ENCODE data around the gene CAPN9. TPM values are rescaled to one million over a fixed set of nuclear protein-coding genes. Genes with fewer than 3 reads are reported as not detected.

Gene CAPN9
- total and polyA plus RNA-seq, 2 experiments from 2014 or later = 0.98 to 3.7 TPM

- H3K4me1 ChIP-seq (ENCODE audit: insufficient read depth) = peaks cover 18% of the 10 kb centered on the region
- H4K20me1 ChIP-seq (ENCODE audit: insufficient read depth, poor library complexity, severe bottlenecking) = no peaks in the 10 kb centered on the region
- H3K9me2 ChIP-seq (replicated peaks; ENCODE audit: insufficient read depth) = no peaks in the 10 kb centered on the region
- TF ChIP-seq EZH2 (IDR thresholded peaks at IDR 0.05; ENCODE audit: borderline replicate concordance) = no peak
- no peak for TF ChIP-seq EZH2phosphoT487 (IDR thresholded peaks at IDR 0.05; ENCODE audit: low read depth, severe bottlenecking, unreplicated experiment)
- TF ChIP-seq, protein P1, sequence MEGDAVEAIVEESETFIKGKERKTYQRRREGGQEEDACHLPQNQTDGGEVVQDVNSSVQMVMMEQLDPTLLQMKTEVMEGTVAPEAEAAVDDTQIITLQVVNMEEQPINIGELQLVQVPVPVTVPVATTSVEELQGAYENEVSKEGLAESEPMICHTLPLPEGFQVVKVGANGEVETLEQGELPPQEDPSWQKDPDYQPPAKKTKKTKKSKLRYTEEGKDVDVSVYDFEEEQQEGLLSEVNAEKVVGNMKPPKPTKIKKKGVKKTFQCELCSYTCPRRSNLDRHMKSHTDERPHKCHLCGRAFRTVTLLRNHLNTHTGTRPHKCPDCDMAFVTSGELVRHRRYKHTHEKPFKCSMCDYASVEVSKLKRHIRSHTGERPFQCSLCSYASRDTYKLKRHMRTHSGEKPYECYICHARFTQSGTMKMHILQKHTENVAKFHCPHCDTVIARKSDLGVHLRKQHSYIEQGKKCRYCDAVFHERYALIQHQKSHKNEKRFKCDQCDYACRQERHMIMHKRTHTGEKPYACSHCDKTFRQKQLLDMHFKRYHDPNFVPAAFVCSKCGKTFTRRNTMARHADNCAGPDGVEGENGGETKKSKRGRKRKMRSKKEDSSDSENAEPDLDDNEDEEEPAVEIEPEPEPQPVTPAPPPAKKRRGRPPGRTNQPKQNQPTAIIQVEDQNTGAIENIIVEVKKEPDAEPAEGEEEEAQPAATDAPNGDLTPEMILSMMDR (IDR thresholded peaks at IDR 0.05; ENCODE audit: poor library complexity) = no peak
- H3K27me3 ChIP-seq = no peaks in the 10 kb centered on the region
- H2AFZ ChIP-seq = no peak overlapping the region
- H3K27ac ChIP-seq = no peak overlapping the region
- no peaks in the 10 kb centered on the region for H3K9me3 ChIP-seq (ENCODE audit: low read depth)
- no peaks in the 10 kb centered on the region for H3K36me3 ChIP-seq (replicated peaks; ENCODE audit: insufficient read depth, low read depth)
- 91% methylated on average over 18 of the region's 18 CpGs for WGBS (ENCODE audit: low lambda C conversion rate, missing lambda C conversion rate)
- no peak for DNase-seq (ENCODE audit: low spot score)
- no peaks in the 10 kb centered on the region for H3K79me2 ChIP-seq
- no peak overlapping the region for H3K4me3 ChIP-seq
- no peak overlapping the region for H3K4me2 ChIP-seq
These were observed 41.7 kb upstream of the CAPN9 start for GRCh38 chr1:230705289-230706019.

DNA sequence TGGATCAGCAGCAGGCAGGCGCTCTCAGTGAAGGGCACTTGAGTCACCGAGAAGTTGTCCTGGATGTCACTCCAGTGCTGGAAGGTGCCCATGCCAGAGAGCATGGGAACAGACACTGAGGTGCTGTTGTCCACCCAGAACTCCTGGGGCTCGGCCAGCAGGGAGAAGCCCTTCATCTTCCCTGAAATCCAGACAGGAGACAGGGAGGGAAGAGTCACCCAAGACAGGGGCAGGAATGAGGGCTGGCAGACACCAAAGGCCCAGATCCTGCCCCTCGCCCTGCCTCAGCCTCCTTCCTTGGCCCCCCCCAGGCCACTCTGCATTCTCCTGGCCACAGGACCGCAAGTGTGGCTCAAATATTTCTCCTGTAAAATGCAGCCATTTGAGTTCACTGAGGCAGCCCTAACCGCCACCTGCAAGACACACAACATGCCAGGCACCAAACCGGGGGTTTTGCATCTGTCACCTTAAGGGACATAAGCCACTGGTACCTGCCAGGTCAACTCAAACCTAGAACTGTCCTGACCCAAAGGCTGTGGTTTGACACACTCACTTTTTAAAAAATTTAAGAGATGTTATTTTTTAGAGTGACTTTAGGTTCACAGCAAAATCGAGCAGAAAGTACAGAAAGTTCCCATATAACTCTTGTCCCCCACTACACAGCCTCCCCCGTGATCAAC is 41.0 kb upstream of the CAPN9 start:
- H4K20me1 ChIP-seq (ENCODE audit: insufficient read depth, poor library complexity, severe bottlenecking) = no peaks in the 10 kb centered on the region
- no peaks in the 10 kb centered on the region for H3K9me3 ChIP-seq (ENCODE audit: low read depth)
- H3K4me3 ChIP-seq = no peak overlapping the region
- H2AFZ ChIP-seq = no peak overlapping the region
- H3K79me2 ChIP-seq = no peaks in the 10 kb centered on the region
- TF ChIP-seq EZH2phosphoT487 (IDR thresholded peaks at IDR 0.05; ENCODE audit: low read depth, severe bottlenecking, unreplicated experiment) (no peak), EZH2 (IDR thresholded peaks at IDR 0.05; ENCODE audit: borderline replicate concordance) (no peak)
- TF ChIP-seq, protein P1 (IDR thresholded peaks at IDR 0.05; ENCODE audit: poor library complexity) = no peak
- no peak for DNase-seq (ENCODE audit: low spot score)
- no peaks in the 10 kb centered on the region for H3K27me3 ChIP-seq
- H3K9me2 ChIP-seq (replicated peaks; ENCODE audit: insufficient read depth) = no peaks in the 10 kb centered on the region
- H3K27ac ChIP-seq = no peak overlapping the region
- 94% methylated on average over 9 of the region's 9 CpGs for WGBS (ENCODE audit: low lambda C conversion rate, missing lambda C conversion rate)
- H3K4me1 ChIP-seq (ENCODE audit: insufficient read depth) = peaks cover 18% of the 10 kb centered on the region
- no peaks in the 10 kb centered on the region for H3K36me3 ChIP-seq (replicated peaks; ENCODE audit: insufficient read depth, low read depth)
- H3K4me2 ChIP-seq = no peak overlapping the region

DNA sequence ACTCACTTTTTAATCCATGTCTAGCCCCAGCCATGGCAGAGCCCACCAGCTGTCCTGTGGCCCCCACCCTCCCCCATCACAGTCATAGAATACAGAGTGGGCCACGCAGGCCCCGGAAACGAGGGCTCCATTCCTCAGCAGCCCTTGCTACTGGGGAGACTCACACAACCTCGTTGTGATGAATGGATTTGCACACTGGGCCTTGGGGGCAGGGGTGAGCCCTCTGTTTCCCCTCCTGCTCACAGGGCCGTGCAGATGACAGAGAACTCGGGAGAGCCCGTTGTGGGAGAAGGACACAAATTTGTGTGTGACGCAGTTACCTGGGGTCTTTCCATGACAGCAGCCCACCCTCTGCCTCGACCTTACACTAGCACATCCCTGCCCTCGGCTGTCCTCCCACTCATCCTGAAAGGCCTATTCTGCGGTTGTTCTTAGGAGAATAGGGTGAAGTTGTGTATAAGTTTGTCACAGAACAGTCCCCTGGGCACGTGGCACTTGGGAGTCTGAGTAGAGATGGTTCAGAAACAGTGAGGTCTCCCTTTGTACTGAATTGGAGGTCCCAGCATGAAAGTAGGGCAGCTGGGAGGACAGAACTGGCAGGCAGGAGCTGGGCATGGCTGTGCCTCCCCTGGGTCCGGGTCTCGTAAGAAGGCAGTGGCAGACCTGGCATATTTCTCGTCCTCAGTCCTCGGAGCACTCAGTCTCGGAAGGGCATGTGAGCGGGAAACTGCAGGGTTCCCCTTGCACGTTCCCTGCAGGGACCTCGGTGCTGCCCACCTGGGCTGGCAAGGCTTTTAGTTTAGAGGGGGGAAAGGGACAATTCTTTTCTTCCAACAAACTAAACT is 40.1 kb upstream of the CAPN9 start:
- Histone ChIP-seq H3K9me2 (replicated peaks; ENCODE audit: insufficient read depth) (no peaks in the 10 kb centered on the region), H3K4me3 (no peak overlapping the region), H3K27ac (no peak overlapping the region), H2AFZ (no peak overlapping the region), H3K36me3 (replicated peaks; ENCODE audit: insufficient read depth, low read depth) (no peaks in the 10 kb centered on the region), H3K4me2 (no peak overlapping the region), H3K9me3 (ENCODE audit: low read depth) (no peaks in the 10 kb centered on the region), H3K4me1 (ENCODE audit: insufficient read depth) (peaks cover 18% of the 10 kb centered on the region), H3K79me2 (no peaks in the 10 kb centered on the region), H4K20me1 (ENCODE audit: insufficient read depth, poor library complexity, severe bottlenecking) (no peaks in the 10 kb centered on the region), H3K27me3 (no peaks in the 10 kb centered on the region)
- DNase-seq (ENCODE audit: low spot score) = no peak
- WGBS (ENCODE audit: low lambda C conversion rate, missing lambda C conversion rate) = 94% methylated on average over 20 of the region's 20 CpGs
- TF ChIP-seq EZH2 (IDR thresholded peaks at IDR 0.05; ENCODE audit: borderline replicate concordance) (no peak), EZH2phosphoT487 (IDR thresholded peaks at IDR 0.05; ENCODE audit: low read depth, severe bottlenecking, unreplicated experiment) (no peak)
- TF ChIP-seq, protein P1 (IDR thresholded peaks at IDR 0.05; ENCODE audit: poor library complexity) = no peak

All from hepatocyte (in vitro differentiated cells).